ENCODE measurements around the gene MYH9.

Gene MYH9

GRCh38 chr22:36317658-36318271 is 70.0 kb downstream of the MYH9 start:
- DNase-seq, result no peak
- H3K27ac Mint-ChIP-seq, result peak overlapping the region; percentile 68
- H3K27me3 Mint-ChIP-seq, result no peaks in the 10 kb centered on the region
- H3K4me1 Mint-ChIP-seq, result peaks cover 5% of the 10 kb centered on the region
- CTCF ChIA-PET, result interaction anchor here (1.0 to 1.3 kb wide), 4 partner anchors 13 to 153 kb away, joined by 3 to 5 read pairs (median 4); no protein-coding TSS in a partner anchor
- H3K4me3 Mint-ChIP-seq, result no peak overlapping the region
- peaks cover 70% of the 10 kb centered on the region for H3K36me3 Mint-ChIP-seq
- no peaks in the 10 kb centered on the region for H3K9me3 Mint-ChIP-seq

- H3K27ac Mint-ChIP-seq, result peak overlapping the region; percentile 37
- no peaks in the 10 kb centered on the region for H3K9me3 Mint-ChIP-seq
- DNase-seq, result no peak
- peaks cover 75% of the 10 kb centered on the region for H3K36me3 Mint-ChIP-seq
- no peak overlapping the region for H3K4me3 Mint-ChIP-seq
- CTCF ChIA-PET, result interaction anchor here (3.2 kb wide), 1 partner anchor 154 kb away, joined by 9 read pairs; no protein-coding TSS in a partner anchor
- H3K27me3 Mint-ChIP-seq, result no peaks in the 10 kb centered on the region
- H3K4me1 Mint-ChIP-seq, result peaks cover 5% of the 10 kb centered on the region
Measured at GRCh38 chr22:36316419-36316818, 71.3 kb downstream of the MYH9 start.

- no peaks in the 10 kb centered on the region for H3K9me3 Mint-ChIP-seq
- CTCF ChIA-PET, result interaction anchor here (0.9 to 5.7 kb wide), 3 partner anchors 13 to 155 kb away, joined by 3 to 33 read pairs (median 9); no protein-coding TSS in a partner anchor
- peak overlapping the region; percentile 24 for H3K27ac Mint-ChIP-seq
- H3K4me3 Mint-ChIP-seq, result no peak overlapping the region
- no peaks in the 10 kb centered on the region for H3K27me3 Mint-ChIP-seq
- DNase-seq, result no peak
- peaks cover 5% of the 10 kb centered on the region for H3K4me1 Mint-ChIP-seq
- peaks cover 79% of the 10 kb centered on the region for H3K36me3 Mint-ChIP-seq
Measured at GRCh38 chr22:36315325-36315724, 72.4 kb downstream of the MYH9 start.

- CTCF ChIA-PET, result interaction anchor here (1.5 to 5.7 kb wide), 2 partner anchors 9 to 23 kb away, joined by 3 to 33 read pairs; no protein-coding TSS in a partner anchor
Measured at GRCh38 chr22:36311386-36312085, 76.2 kb downstream of the MYH9 start.

GRCh38 chr22:36308880-36309279 is 78.9 kb downstream of the MYH9 start:
- Mint-ChIP-seq H3K4me1 (peaks cover 7% of the 10 kb centered on the region), H3K4me3 (no peak overlapping the region), H3K27me3 (no peaks in the 10 kb centered on the region), H3K27ac (peak overlapping the region; percentile 26), H3K36me3 (peaks cover 79% of the 10 kb centered on the region), H3K9me3 (no peaks in the 10 kb centered on the region)
- DNase-seq, result no peak
- CTCF ChIA-PET, result interaction anchor here (1.2 to 1.9 kb wide), 2 partner anchors 8 to 31 kb away, joined by 4 to 6 read pairs; no protein-coding TSS in a partner anchor

More at GRCh38 chr22:36311386-36312085, 76.2 kb downstream of the MYH9 start:
- Mint-ChIP-seq H3K4me1 (peaks cover 3% of the 10 kb centered on the region), H3K4me3 (no peak overlapping the region), H3K27ac (no peak overlapping the region), H3K36me3 (peaks cover 73% of the 10 kb centered on the region), H3K9me3 (no peaks in the 10 kb centered on the region), H3K27me3 (no peaks in the 10 kb centered on the region)
- DNase-seq, result no peak

GRCh38 chr22:36306227-36306626 is 81.5 kb downstream of the MYH9 start:
- Mint-ChIP-seq H3K36me3 (peaks cover 76% of the 10 kb centered on the region), H3K9me3 (no peaks in the 10 kb centered on the region), H3K4me1 (peaks cover 15% of the 10 kb centered on the region), H3K27me3 (no peaks in the 10 kb centered on the region), H3K27ac (no peak overlapping the region), H3K4me3 (no peak overlapping the region)
- CTCF ChIA-PET, result interaction anchor here (1.0 to 1.1 kb wide), 2 partner anchors 12 to 163 kb away, joined by 3 to 4 read pairs; no protein-coding TSS in a partner anchor
- DNase-seq, result no peak

GRCh38 chr22:36305813-36306212 is 82.0 kb downstream of the MYH9 start:
- H3K9me3 Mint-ChIP-seq, result no peaks in the 10 kb centered on the region
- H3K27ac Mint-ChIP-seq, result peak overlapping the region; percentile 65
- H3K27me3 Mint-ChIP-seq, result peaks cover 1% of the 10 kb centered on the region
- H3K4me1 Mint-ChIP-seq, result peaks cover 15% of the 10 kb centered on the region
- H3K4me3 Mint-ChIP-seq, result no peak overlapping the region
- CTCF ChIA-PET, result interaction anchor here (1.0 kb wide), 1 partner anchor 12 kb away, joined by 3 read pairs; no protein-coding TSS in a partner anchor
- no peak for DNase-seq
- peaks cover 76% of the 10 kb centered on the region for H3K36me3 Mint-ChIP-seq

GRCh38 chr22:36304429-36304828 is 83.3 kb downstream of the MYH9 start:
- CTCF ChIA-PET, result interaction anchor here (1.0 to 8.1 kb wide), 4 partner anchors 9 to 166 kb away, joined by 3 to 88 read pairs (median 28); no protein-coding TSS in a partner anchor

GRCh38 chr22:36303874-36304273 is 83.9 kb downstream of the MYH9 start:
- H3K9me3 Mint-ChIP-seq, result no peaks in the 10 kb centered on the region
- peaks cover 15% of the 10 kb centered on the region for H3K4me1 Mint-ChIP-seq
- DNase-seq, result no peak
- peak overlapping the region; percentile 58 for H3K27ac Mint-ChIP-seq
- H3K27me3 Mint-ChIP-seq, result peaks cover 3% of the 10 kb centered on the region
- no peak overlapping the region for H3K4me3 Mint-ChIP-seq
- CTCF ChIA-PET, result interaction anchor here (1.0 to 8.1 kb wide), 6 partner anchors 9 to 166 kb away, joined by 3 to 88 read pairs (median 14); partner anchors contain the start of gene APOL2
- peaks cover 77% of the 10 kb centered on the region for H3K36me3 Mint-ChIP-seq

More at GRCh38 chr22:36304429-36304828, 83.3 kb downstream of the MYH9 start:
- peak overlapping the region; percentile 65 for H3K27ac Mint-ChIP-seq
- H3K27me3 Mint-ChIP-seq, result peaks cover 3% of the 10 kb centered on the region
- peaks cover 15% of the 10 kb centered on the region for H3K4me1 Mint-ChIP-seq
- peaks cover 77% of the 10 kb centered on the region for H3K36me3 Mint-ChIP-seq
- no peak overlapping the region for H3K4me3 Mint-ChIP-seq
- no peak for DNase-seq
- no peaks in the 10 kb centered on the region for H3K9me3 Mint-ChIP-seq

GRCh38 chr22:36303115-36303467 is 84.7 kb downstream of the MYH9 start:
- H3K4me3 Mint-ChIP-seq, result no peak overlapping the region
- H3K36me3 Mint-ChIP-seq, result peaks cover 76% of the 10 kb centered on the region
- H3K4me1 Mint-ChIP-seq, result peaks cover 12% of the 10 kb centered on the region
- CTCF ChIA-PET, result interaction anchor here (1.4 to 8.1 kb wide), 7 partner anchors 9 to 167 kb away, joined by 4 to 88 read pairs (median 21); partner anchors contain the start of gene APOL2
- H3K27me3 Mint-ChIP-seq, result peaks cover 3% of the 10 kb centered on the region
- no peaks in the 10 kb centered on the region for H3K9me3 Mint-ChIP-seq
- no peak for DNase-seq
- peak overlapping the region; percentile 42 for H3K27ac Mint-ChIP-seq

- peak overlapping the region; percentile 42 for H3K27ac Mint-ChIP-seq
- no peaks in the 10 kb centered on the region for H3K9me3 Mint-ChIP-seq
- CTCF ChIA-PET, result interaction anchor here (0.9 to 8.1 kb wide), 17 partner anchors 9 to 183 kb away, joined by 3 to 88 read pairs (median 5); partner anchors contain the start of gene APOL2
- no peak for DNase-seq
- peaks cover 79% of the 10 kb centered on the region for H3K36me3 Mint-ChIP-seq
- peaks cover 3% of the 10 kb centered on the region for H3K27me3 Mint-ChIP-seq
- peaks cover 12% of the 10 kb centered on the region for H3K4me1 Mint-ChIP-seq
- no peak overlapping the region for H3K4me3 Mint-ChIP-seq
Measured at GRCh38 chr22:36302439-36303114, 85.2 kb downstream of the MYH9 start.

- Mint-ChIP-seq H3K4me3 (no peak overlapping the region), H3K27me3 (peaks cover 3% of the 10 kb centered on the region), H3K4me1 (peaks cover 12% of the 10 kb centered on the region), H3K9me3 (no peaks in the 10 kb centered on the region), H3K27ac (peak overlapping the region; percentile 70), H3K36me3 (peaks cover 79% of the 10 kb centered on the region)
- no peak for DNase-seq
- CTCF ChIA-PET, result interaction anchor here (0.9 to 8.1 kb wide), 21 partner anchors 12 to 226 kb away, joined by 3 to 88 read pairs (median 5); no protein-coding TSS in a partner anchor
Measured at GRCh38 chr22:36301851-36302250, 85.9 kb downstream of the MYH9 start.

- Mint-ChIP-seq H3K27me3 (peaks cover 3% of the 10 kb centered on the region), H3K36me3 (peaks cover 76% of the 10 kb centered on the region), H3K27ac (peak overlapping the region; percentile 74), H3K4me1 (peaks cover 12% of the 10 kb centered on the region), H3K9me3 (no peaks in the 10 kb centered on the region), H3K4me3 (no peak overlapping the region)
- peak; percentile 87 for DNase-seq
- CTCF ChIA-PET, result interaction anchor here (0.6 to 8.1 kb wide), 30 partner anchors 12 to 227 kb away, joined by 3 to 88 read pairs (median 4); no protein-coding TSS in a partner anchor
Measured at GRCh38 chr22:36301384-36301828, 86.4 kb downstream of the MYH9 start.

Data from activated naive CD4-positive, alpha-beta T cell treated with anti-CD3 and anti-CD28 coated beads, Interleukin-2, amount 10 ng/mL, durations not matched to agents 7 days and 5 days (primary cell).